ENCODE measurements around the gene UXS1. TPM values are rescaled to one million over a fixed set of nuclear protein-coding genes. Genes with fewer than 3 reads are reported as not detected.
A peak's percentile ranks its signal among the peaks of the same experiment; 100 is the strongest.

Gene UXS1
- total RNA-seq, 1 experiment from 2014 or later = 46.3 TPM

DNA sequence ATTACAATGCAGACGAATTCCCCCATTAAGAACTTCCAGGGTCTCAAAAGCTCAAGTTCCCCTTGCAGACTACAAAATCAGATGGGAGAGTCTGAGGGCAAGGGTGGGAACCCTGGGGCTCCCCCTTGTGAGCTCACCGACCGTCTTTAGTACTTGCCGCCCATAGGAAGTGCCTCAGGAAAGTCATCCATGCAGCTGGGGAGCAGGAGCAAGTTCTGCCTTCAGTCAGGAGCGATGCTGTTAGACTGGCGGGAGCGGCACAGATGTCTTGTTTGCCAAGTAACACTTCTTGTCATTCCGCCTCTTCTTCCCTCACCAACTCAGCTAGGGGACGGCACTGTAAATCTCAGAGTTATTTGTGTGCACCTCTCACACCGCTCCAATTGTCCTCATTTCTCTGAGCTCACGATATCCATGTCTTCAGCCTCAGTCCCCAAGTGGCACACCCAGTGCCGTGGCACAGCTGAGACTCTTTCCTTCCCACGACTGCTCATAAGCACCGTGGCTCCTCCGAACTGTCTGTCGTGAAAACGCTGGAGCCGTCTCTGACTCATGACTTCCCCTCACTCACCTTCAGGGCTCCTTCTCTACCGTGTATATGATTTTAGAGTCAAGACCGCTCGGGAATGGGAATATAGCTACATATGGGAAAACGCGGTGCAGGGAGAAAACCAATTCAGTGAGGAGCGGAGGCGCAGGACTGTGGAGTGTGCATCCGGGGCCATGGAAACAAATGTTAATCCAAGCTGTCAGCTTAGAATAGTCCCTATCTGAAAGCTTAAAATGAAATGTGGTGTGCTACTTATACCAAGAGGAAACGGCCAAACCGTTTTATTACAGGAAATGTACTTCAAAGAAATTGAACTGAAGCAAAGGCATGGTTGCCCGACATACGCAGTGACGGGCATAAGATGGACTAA, 34.0 kb downstream of the UXS1 start:
- no peaks in the 10 kb centered on the region for H3K9me3 ChIP-seq (ENCODE audit: control insufficient read depth, low read depth, low read length)
- H2BK12ac ChIP-seq (ENCODE audit: insufficient read length, low read depth, low read length) = no peak overlapping the region
- H3K23me2 ChIP-seq (ENCODE audit: insufficient read length, low read depth, low read length, poor library complexity, severe bottlenecking) = no peaks in the 10 kb centered on the region
- TF ChIP-seq, protein P1, sequence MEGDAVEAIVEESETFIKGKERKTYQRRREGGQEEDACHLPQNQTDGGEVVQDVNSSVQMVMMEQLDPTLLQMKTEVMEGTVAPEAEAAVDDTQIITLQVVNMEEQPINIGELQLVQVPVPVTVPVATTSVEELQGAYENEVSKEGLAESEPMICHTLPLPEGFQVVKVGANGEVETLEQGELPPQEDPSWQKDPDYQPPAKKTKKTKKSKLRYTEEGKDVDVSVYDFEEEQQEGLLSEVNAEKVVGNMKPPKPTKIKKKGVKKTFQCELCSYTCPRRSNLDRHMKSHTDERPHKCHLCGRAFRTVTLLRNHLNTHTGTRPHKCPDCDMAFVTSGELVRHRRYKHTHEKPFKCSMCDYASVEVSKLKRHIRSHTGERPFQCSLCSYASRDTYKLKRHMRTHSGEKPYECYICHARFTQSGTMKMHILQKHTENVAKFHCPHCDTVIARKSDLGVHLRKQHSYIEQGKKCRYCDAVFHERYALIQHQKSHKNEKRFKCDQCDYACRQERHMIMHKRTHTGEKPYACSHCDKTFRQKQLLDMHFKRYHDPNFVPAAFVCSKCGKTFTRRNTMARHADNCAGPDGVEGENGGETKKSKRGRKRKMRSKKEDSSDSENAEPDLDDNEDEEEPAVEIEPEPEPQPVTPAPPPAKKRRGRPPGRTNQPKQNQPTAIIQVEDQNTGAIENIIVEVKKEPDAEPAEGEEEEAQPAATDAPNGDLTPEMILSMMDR (conservative IDR thresholded peaks at IDR 0.05) = no peak
- no peaks in the 10 kb centered on the region for H3K27me3 ChIP-seq (ENCODE audit: insufficient read depth, low read length)
- H3K23ac ChIP-seq (ENCODE audit: insufficient read length, low read depth, low read length) = no peak overlapping the region
- no peak overlapping the region for H2AK5ac ChIP-seq (ENCODE audit: insufficient read length, low read length)
- no peak overlapping the region for H4K91ac ChIP-seq (ENCODE audit: insufficient read length, low read depth, low read length)
- no peak overlapping the region for H3K4ac ChIP-seq (ENCODE audit: low read depth, low read length)
- no CpG with 5 or more reads among the region's 31 CpGs for WGBS (ENCODE audit: extremely low coverage, insufficient read length, low lambda C conversion rate)
- H2BK20ac ChIP-seq (ENCODE audit: low read depth, low read length, poor library complexity, severe bottlenecking) = no peak overlapping the region
- H3K36me3 Mint-ChIP-seq (ENCODE audit: insufficient read depth in 1 of 3, low read depth in 3 of 3) = peaks cover 12 to 54% (median 53%) of the 10 kb centered on the region in 3 experiments; a peak in 6 of 7 replicates
- H4K8ac ChIP-seq (replicated peaks; ENCODE audit: insufficient read length, low read depth, low read length) = no peak overlapping the region
- no peaks in the 10 kb centered on the region for H4K20me1 ChIP-seq (ENCODE audit: control insufficient read depth, insufficient read depth, insufficient read length)
- no peak overlapping the region for H3K56ac ChIP-seq (ENCODE audit: insufficient read length, low read depth, low read length)
- H3K4me1 ChIP-seq (ENCODE audit: insufficient read depth, low read length) = peaks cover 6% of the 10 kb centered on the region; the same call in 1 of the 2 replicates
- H3K4me3 Mint-ChIP-seq = no peak overlapping the region
- H3K27ac Mint-ChIP-seq = peak overlapping the region; percentile 9 to 16 (median 14); a peak in 6 of 7 replicates
- DNase-seq = no peak
- no peak overlapping the region for H3T11ph ChIP-seq (ENCODE audit: low read length)
- H2BK120ac ChIP-seq (ENCODE audit: low read depth, low read length, poor library complexity, severe bottlenecking) = no peak overlapping the region
- H3K9me3 Mint-ChIP-seq = no peaks in the 10 kb centered on the region
- no peak overlapping the region for H3K27ac ChIP-seq (ENCODE audit: insufficient read length, low read depth, low read length)
- H2AFZ ChIP-seq (ENCODE audit: low read length) = no peak overlapping the region
- no peak overlapping the region for H3K4me2 ChIP-seq (ENCODE audit: insufficient read depth, insufficient read length, low read length)
- no peaks in the 10 kb centered on the region for H3K27me3 Mint-ChIP-seq (ENCODE audit: low read depth)
- no peak overlapping the region for H3K14ac ChIP-seq (ENCODE audit: insufficient read depth, low read length)
- H2BK5ac ChIP-seq (ENCODE audit: insufficient read length, low read length) = no peak overlapping the region
- H4K5ac ChIP-seq (ENCODE audit: insufficient read length, low read depth, low read length) = no peak overlapping the region
- H3K4me1 Mint-ChIP-seq = peaks cover 27 to 33% of the 10 kb centered on the region in 2 experiments
- H3K18ac ChIP-seq (ENCODE audit: insufficient read length, low read depth, low read length) = no peak overlapping the region
- H3K9ac ChIP-seq (ENCODE audit: extremely low read depth, insufficient read length, low read length) = no peak overlapping the region
- H3K79me1 ChIP-seq (ENCODE audit: insufficient read depth, low read depth, low read length, poor library complexity, severe bottlenecking) = no peaks in the 10 kb centered on the region
- H3K79me2 ChIP-seq (ENCODE audit: insufficient read depth, low read length) = no peaks in the 10 kb centered on the region
- no peak overlapping the region for H2BK15ac ChIP-seq (ENCODE audit: low read depth, low read length)
